HEK293 (cell line): ENCODE results near the gene RPS19BP1.

Source experiments
- KLF7 ChIP-seq: fragments of 450-650 bp; formaldehyde crosslinking; IDR thresholded peaks from 2 replicates; pipeline ENCODE4 v1.5.1; 2016; ENCODE audit warnings: missing biosample characterization, missing genetic modification characterization, borderline replicate concordance
- KLF9 ChIP-seq: fragments of 450-650 bp; formaldehyde crosslinking; IDR thresholded peaks from 2 replicates; pipeline ENCODE4 v1.5.1; 2016; ENCODE audit warnings: missing biosample characterization, missing genetic modification characterization, low read depth
- MZF1 ChIP-seq: fragments of 450-650 bp; formaldehyde crosslinking; IDR thresholded peaks from 2 replicates; pipeline ENCODE4 v1.5.1; 2017; ENCODE audit warnings: missing biosample characterization, missing genetic modification characterization, borderline replicate concordance
- PRDM1 ChIP-seq: fragments of 450-650 bp; formaldehyde crosslinking; IDR thresholded peaks from 2 replicates; pipeline ENCODE4; 2016; ENCODE audit warnings: missing biosample characterization, missing genetic modification characterization
- TCF7L2 ChIP-seq: IDR thresholded peaks from 2 replicates; pipeline ENCODE4 v1.6.1; 2011; ENCODE audit warnings: low read depth, mild to moderate bottlenecking, inconsistent platforms, low read length, moderate library complexity, borderline replicate concordance
- YY2 ChIP-seq: fragments of 450-650 bp; formaldehyde crosslinking; IDR thresholded peaks from 2 replicates; pipeline ENCODE4 v1.5.1; 2016; ENCODE audit warnings: missing biosample characterization, missing genetic modification characterization
- ZBTB1 ChIP-seq: fragments of 450-650 bp; formaldehyde crosslinking; IDR thresholded peaks from 2 replicates; pipeline ENCODE4 v1.5.1; 2016; ENCODE audit warnings: missing biosample characterization, missing genetic modification characterization
- ZBTB48 ChIP-seq: fragments of 450-650 bp; formaldehyde crosslinking; IDR thresholded peaks from 2 replicates; pipeline ENCODE4 v1.5.1; 2016; ENCODE audit warnings: missing biosample characterization, missing genetic modification characterization
- ZEB2 ChIP-seq: fragments of 450-650 bp; formaldehyde crosslinking; IDR thresholded peaks from 2 replicates; pipeline ENCODE4 v1.5.1; 2016; ENCODE audit warnings: missing biosample characterization, missing genetic modification characterization
- ZNF112 ChIP-seq: fragments of 450-650 bp; formaldehyde crosslinking; IDR thresholded peaks from 2 replicates; pipeline ENCODE4 v1.5.0; 2017; ENCODE audit warnings: missing biosample characterization, missing genetic modification characterization
- ZNF114 ChIP-seq: fragments of 450-650 bp; formaldehyde crosslinking; IDR thresholded peaks from 2 replicates; pipeline ENCODE4 v1.5.0; 2017; ENCODE audit warnings: missing biosample characterization, missing genetic modification characterization
- ZNF132 ChIP-seq: fragments of 450-650 bp; formaldehyde crosslinking; IDR thresholded peaks from 2 replicates; pipeline ENCODE4 v1.5.1; 2017; ENCODE audit warnings: missing biosample characterization, missing genetic modification characterization, borderline replicate concordance
- ZNF140 ChIP-seq: fragments of 450-650 bp; formaldehyde crosslinking; IDR thresholded peaks from 2 replicates; pipeline ENCODE4 v1.5.1; 2016; ENCODE audit warnings: missing biosample characterization, missing genetic modification characterization
- ZNF2 ChIP-seq: fragments of 450-650 bp; formaldehyde crosslinking; IDR thresholded peaks from 2 replicates; pipeline ENCODE4 v1.5.1; 2016; ENCODE audit warnings: missing biosample characterization, missing genetic modification characterization
- ZNF239 ChIP-seq: fragments of 450-650 bp; formaldehyde crosslinking; IDR thresholded peaks from 2 replicates; pipeline ENCODE4 v1.5.1; 2016; ENCODE audit warnings: missing biosample characterization, missing genetic modification characterization
- ZNF311 ChIP-seq: fragments of 450-650 bp; formaldehyde crosslinking; IDR thresholded peaks from 2 replicates; pipeline ENCODE4 v1.5.1; 2017; ENCODE audit warnings: missing biosample characterization, missing genetic modification characterization, borderline replicate concordance
- ZNF341 ChIP-seq: fragments of 450-650 bp; formaldehyde crosslinking; IDR thresholded peaks from 2 replicates; pipeline ENCODE4; 2016; ENCODE audit warnings: low read depth, missing biosample characterization, missing genetic modification characterization
- ZNF48 ChIP-seq: fragments of 450-650 bp; formaldehyde crosslinking; IDR thresholded peaks from 2 replicates; pipeline ENCODE4 v1.5.1; 2016; ENCODE audit warnings: missing biosample characterization, missing genetic modification characterization
- ZNF544 ChIP-seq: fragments of 450-650 bp; formaldehyde crosslinking; IDR thresholded peaks from 2 replicates; pipeline ENCODE4 v1.5.0; 2017; ENCODE audit warnings: missing biosample characterization, missing genetic modification characterization
- ZNF548 ChIP-seq: fragments of 450-650 bp; formaldehyde crosslinking; IDR thresholded peaks from 2 replicates; pipeline ENCODE4 v1.5.1; 2016; ENCODE audit warnings: missing biosample characterization, missing genetic modification characterization
- ZNF707 ChIP-seq: fragments of 450-650 bp; formaldehyde crosslinking; IDR thresholded peaks from 2 replicates; pipeline ENCODE4 v1.5.1; 2016; ENCODE audit warnings: missing biosample characterization, missing genetic modification characterization
- ZNF768 ChIP-seq: fragments of 450-650 bp; formaldehyde crosslinking; IDR thresholded peaks from 2 replicates; pipeline ENCODE4 v1.5.1; 2018; ENCODE audit warnings: missing biosample characterization, mild to moderate bottlenecking, missing genetic modification characterization
- ZNF792 ChIP-seq: fragments of 450-650 bp; formaldehyde crosslinking; IDR thresholded peaks from 2 replicates; pipeline ENCODE4 v1.5.1; 2016; ENCODE audit warnings: missing biosample characterization, missing genetic modification characterization
- TF ChIP-seq, protein P1 (sequence below): fragments of 450-650 bp; formaldehyde crosslinking; IDR thresholded peaks from 2 replicates; pipeline ENCODE4; 2016; ENCODE audit warnings: missing biosample characterization, missing genetic modification characterization
- TF ChIP-seq, protein P2 (sequence below): fragments of 450-650 bp; formaldehyde crosslinking; IDR thresholded peaks from 2 replicates; pipeline ENCODE4 v1.5.1; 2016; ENCODE audit warnings: missing biosample characterization, missing genetic modification characterization
- TF ChIP-seq, protein P3 (sequence below): fragments of 450-650 bp; formaldehyde crosslinking; IDR thresholded peaks from 2 replicates; pipeline ENCODE4 v1.5.1; 2016; ENCODE audit warnings: missing biosample characterization, missing genetic modification characterization
- TF ChIP-seq, protein P4 (sequence below): fragments of 450-650 bp; formaldehyde crosslinking; optimal IDR thresholded peaks from 2 replicates; pipeline ENCODE3; 2016; ENCODE audit warnings: missing biosample characterization, mild to moderate bottlenecking, missing genetic modification characterization
- TF ChIP-seq, protein P5 (sequence below): fragments of 450-650 bp; formaldehyde crosslinking; IDR thresholded peaks from 2 replicates; pipeline ENCODE4 v1.5.1; 2017; ENCODE audit warnings: missing biosample characterization, missing genetic modification characterization
- TF ChIP-seq, protein P6 (sequence below): fragments of 450-650 bp; formaldehyde crosslinking; IDR thresholded peaks from 2 replicates; pipeline ENCODE4 v1.5.1; 2016; ENCODE audit warnings: missing biosample characterization, missing genetic modification characterization, borderline replicate concordance
- TF ChIP-seq, protein P7 (sequence below): fragments of 450-650 bp; formaldehyde crosslinking; IDR thresholded peaks from 2 replicates; pipeline ENCODE4 v1.5.1; 2016; ENCODE audit warnings: missing biosample characterization, missing genetic modification characterization

RPS19BP1 gene

DNA sequence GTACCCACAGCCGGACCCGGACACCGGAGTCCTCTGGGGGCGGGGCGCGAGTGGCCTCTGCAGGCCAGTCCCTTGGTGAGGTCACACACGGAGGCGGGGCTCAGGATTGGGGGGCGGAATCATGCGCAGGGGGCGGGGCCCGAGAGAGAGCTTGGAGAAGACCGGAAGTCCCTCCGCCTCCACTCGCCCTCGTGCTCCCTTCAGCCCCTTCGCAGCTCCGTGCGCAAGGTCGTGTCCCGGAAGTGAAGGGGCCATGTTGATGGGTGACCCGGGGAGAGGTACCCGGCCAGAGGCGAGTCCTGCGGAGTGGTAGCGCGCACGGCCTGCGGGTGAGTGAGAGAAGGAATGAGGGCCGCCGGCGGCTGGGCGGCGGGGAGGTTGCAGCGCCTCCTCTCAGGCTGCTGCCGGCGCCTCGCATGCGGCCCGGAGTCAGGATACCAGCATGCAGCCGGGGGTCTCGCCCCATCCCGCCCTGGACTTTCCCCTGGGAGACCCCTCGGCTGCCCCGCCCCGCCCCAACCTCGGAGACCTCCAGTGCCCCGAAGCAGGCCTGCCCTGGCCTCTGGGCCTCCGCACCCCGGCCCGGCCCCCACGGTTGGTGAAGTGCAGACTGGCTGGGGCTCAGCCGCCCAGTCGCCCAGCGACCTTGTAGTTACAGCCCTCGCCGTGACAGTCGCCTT, 30.3 kb downstream of the RPS19BP1 start, which contains the start of gene MIEF1 (continued):
- TF ChIP-seq, protein P1, sequence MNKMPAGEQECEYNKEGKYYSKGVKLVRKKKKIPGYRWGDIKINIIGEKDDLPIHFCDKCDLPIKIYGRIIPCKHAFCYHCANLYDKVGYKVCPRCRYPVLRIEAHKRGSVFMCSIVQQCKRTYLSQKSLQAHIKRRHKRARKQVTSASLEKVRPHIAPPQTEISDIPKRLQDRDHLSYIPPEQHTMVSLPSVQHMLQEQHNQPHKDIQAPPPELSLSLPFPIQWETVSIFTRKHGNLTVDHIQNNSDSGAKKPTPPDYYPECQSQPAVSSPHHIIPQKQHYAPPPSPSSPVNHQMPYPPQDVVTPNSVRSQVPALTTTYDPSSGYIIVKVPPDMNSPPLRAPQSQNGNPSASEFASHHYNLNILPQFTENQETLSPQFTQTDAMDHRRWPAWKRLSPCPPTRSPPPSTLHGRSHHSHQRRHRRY (tag by site-specific recombination): no peak
- no peak for TF ChIP-seq ZNF548 (tag by site-specific recombination)
- no peak for TF ChIP-seq ZNF48
- TF ChIP-seq KLF9 (tag by site-specific recombination): peak; percentile 95
- TF ChIP-seq TCF7L2: no peak
- no peak for TF ChIP-seq MZF1 (tag by site-specific recombination)
- no peak for TF ChIP-seq ZNF792
- TF ChIP-seq ZNF114 (tag by site-specific recombination): no peak
- TF ChIP-seq, protein P2, sequence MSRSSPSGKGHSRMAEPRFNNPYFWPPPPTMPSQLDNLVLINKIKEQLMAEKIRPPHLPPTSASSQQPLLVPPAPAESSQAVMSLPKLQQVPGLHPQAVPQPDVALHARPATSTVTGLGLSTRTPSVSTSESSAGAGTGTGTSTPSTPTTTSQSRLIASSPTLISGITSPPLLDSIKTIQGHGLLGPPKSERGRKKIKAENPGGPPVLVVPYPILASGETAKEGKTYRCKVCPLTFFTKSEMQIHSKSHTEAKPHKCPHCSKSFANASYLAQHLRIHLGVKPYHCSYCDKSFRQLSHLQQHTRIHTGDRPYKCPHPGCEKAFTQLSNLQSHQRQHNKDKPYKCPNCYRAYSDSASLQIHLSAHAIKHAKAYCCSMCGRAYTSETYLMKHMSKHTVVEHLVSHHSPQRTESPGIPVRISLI (tag by site-specific recombination): no peak
- no peak for TF ChIP-seq PRDM1 (tag by site-specific recombination)
- TF ChIP-seq ZNF707 (tag by site-specific recombination): no peak
- peak; percentile 87 for TF ChIP-seq YY2
- peak; percentile 61; the same call in 1 of the 2 replicates for TF ChIP-seq ZBTB48
- no peak for TF ChIP-seq ZNF112 (tag by site-specific recombination)
- no peak for TF ChIP-seq ZNF140 (tag by site-specific recombination)
- TF ChIP-seq ZNF544 (tag by site-specific recombination): no peak
- no peak for TF ChIP-seq ZNF768 (tag by site-specific recombination)
- TF ChIP-seq, protein P3, sequence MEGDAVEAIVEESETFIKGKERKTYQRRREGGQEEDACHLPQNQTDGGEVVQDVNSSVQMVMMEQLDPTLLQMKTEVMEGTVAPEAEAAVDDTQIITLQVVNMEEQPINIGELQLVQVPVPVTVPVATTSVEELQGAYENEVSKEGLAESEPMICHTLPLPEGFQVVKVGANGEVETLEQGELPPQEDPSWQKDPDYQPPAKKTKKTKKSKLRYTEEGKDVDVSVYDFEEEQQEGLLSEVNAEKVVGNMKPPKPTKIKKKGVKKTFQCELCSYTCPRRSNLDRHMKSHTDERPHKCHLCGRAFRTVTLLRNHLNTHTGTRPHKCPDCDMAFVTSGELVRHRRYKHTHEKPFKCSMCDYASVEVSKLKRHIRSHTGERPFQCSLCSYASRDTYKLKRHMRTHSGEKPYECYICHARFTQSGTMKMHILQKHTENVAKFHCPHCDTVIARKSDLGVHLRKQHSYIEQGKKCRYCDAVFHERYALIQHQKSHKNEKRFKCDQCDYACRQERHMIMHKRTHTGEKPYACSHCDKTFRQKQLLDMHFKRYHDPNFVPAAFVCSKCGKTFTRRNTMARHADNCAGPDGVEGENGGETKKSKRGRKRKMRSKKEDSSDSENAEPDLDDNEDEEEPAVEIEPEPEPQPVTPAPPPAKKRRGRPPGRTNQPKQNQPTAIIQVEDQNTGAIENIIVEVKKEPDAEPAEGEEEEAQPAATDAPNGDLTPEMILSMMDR (tag by site-specific recombination): peak; percentile 12
- no peak for TF ChIP-seq ZNF132 (tag by site-specific recombination)
- peak; percentile 43; the same call in 1 of the 2 replicates for TF ChIP-seq ZEB2 (tag by site-specific recombination)
- no peak for TF ChIP-seq KLF7 (tag by site-specific recombination)
- TF ChIP-seq, protein P4, sequence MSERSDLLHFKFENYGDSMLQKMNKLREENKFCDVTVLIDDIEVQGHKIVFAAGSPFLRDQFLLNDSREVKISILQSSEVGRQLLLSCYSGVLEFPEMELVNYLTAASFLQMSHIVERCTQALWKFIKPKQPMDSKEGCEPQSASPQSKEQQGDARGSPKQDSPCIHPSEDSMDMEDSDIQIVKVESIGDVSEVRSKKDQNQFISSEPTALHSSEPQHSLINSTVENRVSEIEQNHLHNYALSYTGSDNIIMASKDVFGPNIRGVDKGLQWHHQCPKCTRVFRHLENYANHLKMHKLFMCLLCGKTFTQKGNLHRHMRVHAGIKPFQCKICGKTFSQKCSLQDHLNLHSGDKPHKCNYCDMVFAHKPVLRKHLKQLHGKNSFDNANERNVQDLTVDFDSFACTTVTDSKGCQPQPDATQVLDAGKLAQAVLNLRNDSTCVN: peak; percentile 88
- no peak for TF ChIP-seq ZNF341 (tag by site-specific recombination)
- TF ChIP-seq ZNF2 (tag by site-specific recombination): 0 out of 2 replicates have a peak, but pooled peaks have one; percentile 53
- no peak for TF ChIP-seq ZNF311
- TF ChIP-seq, protein P5, sequence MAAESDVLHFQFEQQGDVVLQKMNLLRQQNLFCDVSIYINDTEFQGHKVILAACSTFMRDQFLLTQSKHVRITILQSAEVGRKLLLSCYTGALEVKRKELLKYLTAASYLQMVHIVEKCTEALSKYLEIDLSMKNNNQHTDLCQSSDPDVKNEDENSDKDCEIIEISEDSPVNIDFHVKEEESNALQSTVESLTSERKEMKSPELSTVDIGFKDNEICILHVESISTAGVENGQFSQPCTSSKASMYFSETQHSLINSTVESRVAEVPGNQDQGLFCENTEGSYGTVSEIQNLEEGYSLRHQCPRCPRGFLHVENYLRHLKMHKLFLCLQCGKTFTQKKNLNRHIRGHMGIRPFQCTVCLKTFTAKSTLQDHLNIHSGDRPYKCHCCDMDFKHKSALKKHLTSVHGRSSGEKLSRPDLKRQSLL (tag by site-specific recombination): no peak
- no peak for TF ChIP-seq ZBTB1 (tag by site-specific recombination)
- TF ChIP-seq, protein P6, sequence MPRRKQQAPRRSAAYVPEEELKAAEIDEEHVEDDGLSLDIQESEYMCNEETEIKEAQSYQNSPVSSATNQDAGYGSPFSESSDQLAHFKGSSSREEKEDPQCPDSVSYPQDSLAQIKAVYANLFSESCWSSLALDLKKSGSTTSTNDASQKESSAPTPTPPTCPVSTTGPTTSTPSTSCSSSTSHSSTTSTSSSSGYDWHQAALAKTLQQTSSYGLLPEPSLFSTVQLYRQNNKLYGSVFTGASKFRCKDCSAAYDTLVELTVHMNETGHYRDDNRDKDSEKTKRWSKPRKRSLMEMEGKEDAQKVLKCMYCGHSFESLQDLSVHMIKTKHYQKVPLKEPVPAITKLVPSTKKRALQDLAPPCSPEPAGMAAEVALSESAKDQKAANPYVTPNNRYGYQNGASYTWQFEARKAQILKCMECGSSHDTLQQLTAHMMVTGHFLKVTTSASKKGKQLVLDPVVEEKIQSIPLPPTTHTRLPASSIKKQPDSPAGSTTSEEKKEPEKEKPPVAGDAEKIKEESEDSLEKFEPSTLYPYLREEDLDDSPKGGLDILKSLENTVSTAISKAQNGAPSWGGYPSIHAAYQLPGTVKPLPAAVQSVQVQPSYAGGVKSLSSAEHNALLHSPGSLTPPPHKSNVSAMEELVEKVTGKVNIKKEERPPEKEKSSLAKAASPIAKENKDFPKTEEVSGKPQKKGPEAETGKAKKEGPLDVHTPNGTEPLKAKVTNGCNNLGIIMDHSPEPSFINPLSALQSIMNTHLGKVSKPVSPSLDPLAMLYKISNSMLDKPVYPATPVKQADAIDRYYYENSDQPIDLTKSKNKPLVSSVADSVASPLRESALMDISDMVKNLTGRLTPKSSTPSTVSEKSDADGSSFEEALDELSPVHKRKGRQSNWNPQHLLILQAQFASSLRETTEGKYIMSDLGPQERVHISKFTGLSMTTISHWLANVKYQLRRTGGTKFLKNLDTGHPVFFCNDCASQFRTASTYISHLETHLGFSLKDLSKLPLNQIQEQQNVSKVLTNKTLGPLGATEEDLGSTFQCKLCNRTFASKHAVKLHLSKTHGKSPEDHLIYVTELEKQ: no peak
- TF ChIP-seq ZNF239 (tag by site-specific recombination): no peak
- TF ChIP-seq, protein P7, sequence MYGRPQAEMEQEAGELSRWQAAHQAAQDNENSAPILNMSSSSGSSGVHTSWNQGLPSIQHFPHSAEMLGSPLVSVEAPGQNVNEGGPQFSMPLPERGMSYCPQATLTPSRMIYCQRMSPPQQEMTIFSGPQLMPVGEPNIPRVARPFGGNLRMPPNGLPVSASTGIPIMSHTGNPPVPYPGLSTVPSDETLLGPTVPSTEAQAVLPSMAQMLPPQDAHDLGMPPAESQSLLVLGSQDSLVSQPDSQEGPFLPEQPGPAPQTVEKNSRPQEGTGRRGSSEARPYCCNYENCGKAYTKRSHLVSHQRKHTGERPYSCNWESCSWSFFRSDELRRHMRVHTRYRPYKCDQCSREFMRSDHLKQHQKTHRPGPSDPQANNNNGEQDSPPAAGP (tag by site-specific recombination): no peak
